ENCODE measurements around the gene HIPK2. TPM values are rescaled to one million over a fixed set of nuclear protein-coding genes. Genes with fewer than 3 reads are reported as not detected.

The HIPK2 gene
- total RNA-seq, 1 donor from 2014 or later, result 61.5 TPM

DNA sequence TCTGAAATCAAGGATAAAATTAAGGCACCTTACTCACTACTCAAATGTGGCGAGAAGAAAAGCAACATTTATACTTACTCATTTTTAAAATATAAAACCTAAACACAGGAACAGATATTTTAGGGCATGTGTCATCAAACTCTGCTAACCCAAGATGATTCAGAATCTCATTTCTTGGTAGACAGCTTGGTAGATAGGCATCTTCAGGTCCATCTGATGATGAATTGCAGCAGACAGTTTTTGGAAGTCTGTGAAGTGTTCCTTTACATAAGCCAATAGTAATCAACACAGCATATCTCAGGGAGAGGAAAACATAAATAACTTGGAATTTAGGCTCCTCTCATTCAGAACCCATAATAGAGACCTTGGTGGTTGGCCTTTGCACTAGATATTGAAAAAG lies 3.4 kb downstream of the HIPK2 start:
- Mint-ChIP-seq H3K27me3 (ENCODE audit: low read depth) (peaks cover 4% of the 10 kb centered on the region), H3K4me1 (peaks cover 61% of the 10 kb centered on the region), H3K27ac (ENCODE audit: unreplicated experiment) (no peak overlapping the region), H3K4me3 (peak overlapping the region; percentile 56), H3K36me3 (ENCODE audit: low read depth) (no peaks in the 10 kb centered on the region), H3K9me3 (no peaks in the 10 kb centered on the region)
- no peak for DNase-seq (ENCODE audit: low read depth, low spot score)
- no peak for TF ChIP-seq CTCF (conservative IDR thresholded peaks at IDR 0.05)

- no peak overlapping the region for H3K27ac Mint-ChIP-seq (ENCODE audit: unreplicated experiment)
- H3K4me1 Mint-ChIP-seq, result peaks cover 56% of the 10 kb centered on the region
- no peak for DNase-seq (ENCODE audit: low read depth, low spot score)
- H3K4me3 Mint-ChIP-seq, result peak overlapping the region; percentile 27
- H3K9me3 Mint-ChIP-seq, result no peaks in the 10 kb centered on the region
- TF ChIP-seq CTCF (conservative IDR thresholded peaks at IDR 0.05), result no peak
- H3K36me3 Mint-ChIP-seq (ENCODE audit: low read depth), result no peaks in the 10 kb centered on the region
- H3K27me3 Mint-ChIP-seq (ENCODE audit: low read depth), result no peaks in the 10 kb centered on the region
Observed at GRCh38 chr7:139773371-139773770, 4.4 kb downstream of the HIPK2 start.

DNA sequence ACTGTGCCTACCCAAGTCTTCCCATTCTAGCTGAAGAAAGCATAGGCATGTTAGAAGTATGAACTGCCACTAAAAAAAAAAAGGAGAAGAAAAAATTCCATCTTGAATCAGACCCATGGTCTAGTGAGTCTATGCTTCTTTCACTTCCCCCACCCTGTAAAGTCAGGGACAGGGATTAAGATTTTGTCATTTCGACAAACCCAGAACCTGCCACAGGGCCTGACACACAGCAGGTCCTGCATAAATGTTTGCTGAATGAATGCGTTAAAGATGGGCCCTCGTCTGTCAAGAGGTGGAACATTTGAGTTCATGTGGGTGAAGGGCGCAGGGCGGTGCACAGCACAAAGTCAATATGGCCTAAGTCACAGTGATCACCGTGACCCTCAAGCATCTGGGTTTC lies 4.9 kb downstream of the HIPK2 start:
- no peak overlapping the region for H3K27ac Mint-ChIP-seq (ENCODE audit: unreplicated experiment)
- no peaks in the 10 kb centered on the region for H3K9me3 Mint-ChIP-seq
- DNase-seq (ENCODE audit: low read depth, low spot score), result no peak
- no peaks in the 10 kb centered on the region for H3K36me3 Mint-ChIP-seq (ENCODE audit: low read depth)
- no peak for TF ChIP-seq CTCF (conservative IDR thresholded peaks at IDR 0.05)
- peaks cover 56% of the 10 kb centered on the region for H3K4me1 Mint-ChIP-seq
- H3K4me3 Mint-ChIP-seq, result no peak overlapping the region
- no peaks in the 10 kb centered on the region for H3K27me3 Mint-ChIP-seq (ENCODE audit: low read depth)

DNA sequence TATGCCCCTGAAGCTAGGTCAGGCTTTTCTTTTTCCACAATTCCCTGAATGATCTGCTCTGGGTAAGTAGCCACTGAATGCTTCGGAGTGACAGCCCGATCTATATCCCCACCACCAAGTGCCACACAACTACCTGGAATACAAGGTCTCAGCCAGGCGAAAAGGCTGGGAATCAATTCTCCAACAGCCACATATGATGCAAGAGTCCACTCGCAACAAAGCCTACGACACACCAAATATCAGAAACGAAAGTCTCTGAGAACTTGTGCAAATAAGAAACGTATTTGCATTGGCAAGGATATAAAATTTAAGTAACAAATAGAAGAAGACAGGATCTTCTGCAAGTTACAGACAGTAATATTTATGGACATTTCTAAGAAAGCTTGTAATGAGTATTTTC lies 5.7 kb downstream of the HIPK2 start:
- peak overlapping the region; percentile 24 for H3K4me3 Mint-ChIP-seq
- peaks cover 60% of the 10 kb centered on the region for H3K4me1 Mint-ChIP-seq
- H3K27me3 Mint-ChIP-seq (ENCODE audit: low read depth), result no peaks in the 10 kb centered on the region
- H3K36me3 Mint-ChIP-seq (ENCODE audit: low read depth), result no peaks in the 10 kb centered on the region
- H3K27ac Mint-ChIP-seq (ENCODE audit: unreplicated experiment), result no peak overlapping the region
- TF ChIP-seq CTCF (conservative IDR thresholded peaks at IDR 0.05), result no peak
- DNase-seq (ENCODE audit: low read depth, low spot score), result no peak
- H3K9me3 Mint-ChIP-seq, result no peaks in the 10 kb centered on the region

GRCh38 chr7:139771001-139771956 lies 6.5 kb downstream of the HIPK2 start:
- H3K36me3 Mint-ChIP-seq (ENCODE audit: low read depth), result no peaks in the 10 kb centered on the region
- no peaks in the 10 kb centered on the region for H3K9me3 Mint-ChIP-seq
- peaks cover 54% of the 10 kb centered on the region for H3K4me1 Mint-ChIP-seq
- H3K27ac Mint-ChIP-seq (ENCODE audit: unreplicated experiment), result no peak overlapping the region
- TF ChIP-seq CTCF (conservative IDR thresholded peaks at IDR 0.05), result no peak
- DNase-seq (ENCODE audit: low read depth, low spot score), result no peak
- H3K4me3 Mint-ChIP-seq, result no peak overlapping the region
- no peaks in the 10 kb centered on the region for H3K27me3 Mint-ChIP-seq (ENCODE audit: low read depth)
